GM12878 (cell line): ENCODE measurements around the gene FAR2. TPM values are rescaled to one million over a fixed set of nuclear protein-coding genes. Genes with fewer than 3 reads are reported as not detected.
A peak's percentile ranks its signal among the peaks of the same experiment; 100 is the strongest.

ENCODE experiments used
- BCL11A ChIP-seq: IDR thresholded peaks from 2 replicates; pipeline ENCODE4 v1.6.1; 2011; ENCODE audit warnings: low read depth, low read length
- CBX3 ChIP-seq: fragments of 200-600 bp; sonication (generic); IDR thresholded peaks from 2 replicates; pipeline ENCODE4 v1.6.1; 2016; ENCODE audit warnings: low read depth, borderline replicate concordance
- CHD1 ChIP-seq: IDR thresholded peaks from 2 replicates; pipeline ENCODE4 v1.6.1; 2012; ENCODE audit warnings: low read depth, low read length, improper control_type of control experiment
- CREB1 ChIP-seq: IDR thresholded peaks from 2 replicates; pipeline ENCODE4 v1.6.1; 2012; ENCODE audit warnings: low read depth, mild to moderate bottlenecking, inconsistent platforms
- FOS ChIP-seq: IDR thresholded peaks from 3 replicates; pipeline ENCODE4 v1.6.1; 2011; ENCODE audit warnings: borderline replicate concordance; ENCODE audit not compliant: insufficient read length; ENCODE audit errors: extremely low read depth
- FOXM1 ChIP-seq: IDR thresholded peaks from 2 replicates; pipeline ENCODE4 v1.6.1; 2012; ENCODE audit warnings: low read depth, mild to moderate bottlenecking, inconsistent platforms, low read length, moderate library complexity
- IKZF2 ChIP-seq, 2 experiments: fragments of 450-650 bp; IDR thresholded peaks; 2 replicates each; pipeline ENCODE4 v1.6.1; 2017; ENCODE audit warnings: mild to moderate bottlenecking in 2 of 2, moderate library complexity in 2 of 2
- JUNB ChIP-seq: IDR thresholded peaks from 2 replicates; pipeline ENCODE4 v1.6.1; 2016; ENCODE audit warnings: antibody characterized with exemption, mild to moderate bottlenecking
- MEF2A ChIP-seq: IDR thresholded peaks from 2 replicates; pipeline ENCODE4 v1.6.1; 2011; ENCODE audit warnings: low read depth, mild to moderate bottlenecking, low read length, moderate library complexity; ENCODE audit not compliant: insufficient read depth
- NBN ChIP-seq: fragments of 450-650 bp; IDR thresholded peaks from 2 replicates; pipeline ENCODE4 v1.6.1; 2016
- NRF1 ChIP-seq: conservative IDR thresholded peaks from 2 replicates; pipeline ENCODE4 v1.6.1; 2011; ENCODE audit warnings: mild to moderate bottlenecking, low read depth, low read length, improper control_type of control experiment
- PML ChIP-seq: IDR thresholded peaks from 2 replicates; pipeline ENCODE4 v1.6.1; 2012; ENCODE audit warnings: low read length, inconsistent platforms
- RAD51 ChIP-seq: fragments of 450-650 bp; IDR thresholded peaks from 2 replicates; pipeline ENCODE4 v1.6.1; 2016; ENCODE audit warnings: moderate library complexity, mild to moderate bottlenecking, inconsistent platforms
- RB1 ChIP-seq: fragments of 450-650 bp; formaldehyde crosslinking; IDR thresholded peaks from 2 replicates; pipeline ENCODE4 v1.6.1; 2017; ENCODE audit warnings: mild to moderate bottlenecking, borderline replicate concordance
- RUNX3 ChIP-seq: IDR thresholded peaks from 2 replicates; pipeline ENCODE4 v1.6.1; 2012; ENCODE audit warnings: low read length, inconsistent platforms
- SPI1 ChIP-seq: IDR thresholded peaks from 2 replicates; pipeline ENCODE4 v1.6.1; 2011; ENCODE audit warnings: low read depth, mild to moderate bottlenecking, low read length, moderate library complexity, borderline replicate concordance; ENCODE audit not compliant: insufficient read depth
- STAT1 ChIP-seq: fragments of 450-650 bp; conservative IDR thresholded peaks from 2 replicates; pipeline ENCODE4 v1.6.1; 2014; ENCODE audit warnings: antibody characterized with exemption, mild to moderate bottlenecking
- TCF7 ChIP-seq: IDR thresholded peaks from 2 replicates; pipeline ENCODE4 v1.6.1; 2014; ENCODE audit warnings: antibody characterized with exemption, borderline replicate concordance
- polyA plus RNA-seq, 11 experiments: library from polyadenylated mRNA; depleted of rRNA in 4 of 11; unstranded in 6 of 11; stranded (reverse) in 5 of 11; fragments of >200 nt; fragmentation: Nextera tagmentation in 4 of 11; fragmentation: Illumina TruSeq in 1 of 11; extraction: Ambion mirVana in 4 of 11; extraction: Trizol in 1 of 11; gene quantifications; 1 replicate in 1 of 11; 2 replicates in 10 of 11; pipeline versions ENCODE4 v1.2.1 to v1.2.3, GENCODE V29; 2011 to 2016; ENCODE audit warnings: inconsistent platforms in 2 of 11, missing spikeins in 2 of 11, low read depth in 1 of 11
- total RNA-seq, 4 experiments: library from RNA; depleted of rRNA in 3 of 4; stranded (reverse); fragments of >200 nt in 3 of 4; fragmentation: Illumina TruSeq in 1 of 4; extraction: Trizol in 1 of 4; gene quantifications; 2 replicates each; pipeline versions ENCODE4 v1.2.1 to v1.2.3, GENCODE V29; 2013 to 2021
- TF ChIP-seq, protein P1 (sequence below): fragments of 450-650 bp; IDR thresholded peaks from 2 replicates; pipeline ENCODE4 v1.6.1; 2017; ENCODE audit warnings: antibody characterized with exemption, mild to moderate bottlenecking, moderate library complexity
- TF ChIP-seq, protein P2 (sequence below): fragments of 450-650 bp; formaldehyde crosslinking; IDR thresholded peaks from 2 replicates; pipeline ENCODE4 v1.4.0; 2022; ENCODE audit warnings: mild to moderate bottlenecking, moderate library complexity
- TF ChIP-seq, protein P3 (sequence below): fragments of 450-650 bp; IDR thresholded peaks from 2 replicates; pipeline ENCODE4 v1.6.1; 2017; ENCODE audit warnings: mild to moderate bottlenecking
- TF ChIP-seq, protein P4 (sequence below): fragments of 450-650 bp; conservative IDR thresholded peaks from 2 replicates; pipeline ENCODE4 v1.6.1; 2017; ENCODE audit warnings: mild to moderate bottlenecking, moderate library complexity

The FAR2 gene
- total and polyA plus RNA-seq, 10 of the 15 experiments (the other 5 are each of a cell fraction or from before 2014, with no cell fraction given): 0.50 to 1.1 (median 0.65) TPM

DNA sequence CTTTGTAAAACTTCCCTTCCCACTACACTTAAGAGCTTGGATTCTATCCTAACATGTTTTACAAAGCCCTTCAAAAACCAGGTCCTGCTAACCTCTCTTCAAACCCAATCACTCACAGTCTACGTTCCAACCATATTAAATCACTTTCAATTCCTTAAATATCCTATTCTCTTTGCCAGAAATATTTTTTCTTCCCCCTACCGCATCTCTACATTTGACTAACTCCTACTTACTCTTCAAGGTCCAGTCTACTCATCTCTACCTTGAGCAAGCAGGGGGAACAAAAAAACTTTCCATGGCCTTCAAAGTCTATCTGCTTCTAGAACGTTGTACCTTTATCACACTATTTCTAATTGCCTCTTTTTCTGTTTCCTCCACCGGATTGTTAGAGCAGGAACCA lies 225.8 kb downstream of the FAR2 start (continued):
- TF ChIP-seq, protein P1, sequence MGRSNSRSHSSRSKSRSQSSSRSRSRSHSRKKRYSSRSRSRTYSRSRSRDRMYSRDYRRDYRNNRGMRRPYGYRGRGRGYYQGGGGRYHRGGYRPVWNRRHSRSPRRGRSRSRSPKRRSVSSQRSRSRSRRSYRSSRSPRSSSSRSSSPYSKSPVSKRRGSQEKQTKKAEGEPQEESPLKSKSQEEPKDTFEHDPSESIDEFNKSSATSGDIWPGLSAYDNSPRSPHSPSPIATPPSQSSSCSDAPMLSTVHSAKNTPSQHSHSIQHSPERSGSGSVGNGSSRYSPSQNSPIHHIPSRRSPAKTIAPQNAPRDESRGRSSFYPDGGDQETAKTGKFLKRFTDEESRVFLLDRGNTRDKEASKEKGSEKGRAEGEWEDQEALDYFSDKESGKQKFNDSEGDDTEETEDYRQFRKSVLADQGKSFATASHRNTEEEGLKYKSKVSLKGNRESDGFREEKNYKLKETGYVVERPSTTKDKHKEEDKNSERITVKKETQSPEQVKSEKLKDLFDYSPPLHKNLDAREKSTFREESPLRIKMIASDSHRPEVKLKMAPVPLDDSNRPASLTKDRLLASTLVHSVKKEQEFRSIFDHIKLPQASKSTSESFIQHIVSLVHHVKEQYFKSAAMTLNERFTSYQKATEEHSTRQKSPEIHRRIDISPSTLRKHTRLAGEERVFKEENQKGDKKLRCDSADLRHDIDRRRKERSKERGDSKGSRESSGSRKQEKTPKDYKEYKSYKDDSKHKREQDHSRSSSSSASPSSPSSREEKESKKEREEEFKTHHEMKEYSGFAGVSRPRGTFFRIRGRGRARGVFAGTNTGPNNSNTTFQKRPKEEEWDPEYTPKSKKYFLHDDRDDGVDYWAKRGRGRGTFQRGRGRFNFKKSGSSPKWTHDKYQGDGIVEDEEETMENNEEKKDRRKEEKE: no peak
- TF ChIP-seq FOXM1: peak; percentile 71; the same call in 1 of the 2 replicates
- TF ChIP-seq, protein P2, sequence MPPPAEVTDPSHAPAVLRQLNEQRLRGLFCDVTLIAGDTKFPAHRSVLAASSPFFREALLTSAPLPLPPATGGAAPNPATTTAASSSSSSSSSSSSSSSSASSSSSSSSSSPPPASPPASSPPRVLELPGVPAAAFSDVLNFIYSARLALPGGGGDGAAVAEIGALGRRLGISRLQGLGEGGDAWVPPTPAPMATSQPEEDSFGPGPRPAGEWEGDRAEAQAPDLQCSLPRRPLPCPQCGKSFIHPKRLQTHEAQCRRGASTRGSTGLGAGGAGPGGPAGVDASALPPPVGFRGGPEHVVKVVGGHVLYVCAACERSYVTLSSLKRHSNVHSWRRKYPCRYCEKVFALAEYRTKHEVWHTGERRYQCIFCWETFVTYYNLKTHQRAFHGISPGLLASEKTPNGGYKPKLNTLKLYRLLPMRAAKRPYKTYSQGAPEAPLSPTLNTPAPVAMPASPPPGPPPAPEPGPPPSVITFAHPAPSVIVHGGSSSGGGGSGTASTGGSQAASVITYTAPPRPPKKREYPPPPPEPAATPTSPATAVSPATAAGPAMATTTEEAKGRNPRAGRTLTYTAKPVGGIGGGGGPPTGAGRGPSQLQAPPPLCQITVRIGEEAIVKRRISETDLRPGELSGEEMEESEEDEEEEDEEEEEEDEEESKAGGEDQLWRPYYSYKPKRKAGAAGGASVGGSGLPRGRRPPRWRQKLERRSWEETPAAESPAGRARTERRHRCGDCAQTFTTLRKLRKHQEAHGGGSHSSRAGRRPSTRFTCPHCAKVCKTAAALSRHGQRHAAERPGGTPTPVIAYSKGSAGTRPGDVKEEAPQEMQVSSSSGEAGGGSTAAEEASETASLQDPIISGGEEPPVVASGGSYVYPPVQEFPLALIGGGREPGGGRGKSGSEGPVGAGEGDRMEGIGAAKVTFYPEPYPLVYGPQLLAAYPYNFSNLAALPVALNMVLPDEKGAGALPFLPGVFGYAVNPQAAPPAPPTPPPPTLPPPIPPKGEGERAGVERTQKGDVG (CRISPR knock-in tag): no peak
- TF ChIP-seq CBX3: no peak
- no peak for TF ChIP-seq BCL11A
- TF ChIP-seq NRF1: no peak
- TF ChIP-seq RAD51: no peak
- TF ChIP-seq FOS: no peak
- TF ChIP-seq NBN: no peak
- no peak for TF ChIP-seq CREB1
- TF ChIP-seq MEF2A: 0 out of 2 replicates have a peak, but pooled peaks have one; percentile 42
- TF ChIP-seq RB1: no peak
- peak; percentile 56; the same call in 1 of the 2 replicates for TF ChIP-seq PML
- TF ChIP-seq CHD1: no peak
- TF ChIP-seq SPI1: 0 out of 2 replicates have a peak, but pooled peaks have one; percentile 34
- TF ChIP-seq STAT1: no peak
- TF ChIP-seq RUNX3: peak; percentile 78
- TF ChIP-seq, protein P3, sequence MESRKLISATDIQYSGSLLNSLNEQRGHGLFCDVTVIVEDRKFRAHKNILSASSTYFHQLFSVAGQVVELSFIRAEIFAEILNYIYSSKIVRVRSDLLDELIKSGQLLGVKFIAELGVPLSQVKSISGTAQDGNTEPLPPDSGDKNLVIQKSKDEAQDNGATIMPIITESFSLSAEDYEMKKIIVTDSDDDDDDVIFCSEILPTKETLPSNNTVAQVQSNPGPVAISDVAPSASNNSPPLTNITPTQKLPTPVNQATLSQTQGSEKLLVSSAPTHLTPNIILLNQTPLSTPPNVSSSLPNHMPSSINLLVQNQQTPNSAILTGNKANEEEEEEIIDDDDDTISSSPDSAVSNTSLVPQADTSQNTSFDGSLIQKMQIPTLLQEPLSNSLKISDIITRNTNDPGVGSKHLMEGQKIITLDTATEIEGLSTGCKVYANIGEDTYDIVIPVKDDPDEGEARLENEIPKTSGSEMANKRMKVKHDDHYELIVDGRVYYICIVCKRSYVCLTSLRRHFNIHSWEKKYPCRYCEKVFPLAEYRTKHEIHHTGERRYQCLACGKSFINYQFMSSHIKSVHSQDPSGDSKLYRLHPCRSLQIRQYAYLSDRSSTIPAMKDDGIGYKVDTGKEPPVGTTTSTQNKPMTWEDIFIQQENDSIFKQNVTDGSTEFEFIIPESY: no peak
- peak; percentile 77 for TF ChIP-seq JUNB
- TF ChIP-seq IKZF2 (IDR thresholded peaks at IDR 0.05): no peak
- TF ChIP-seq, protein P4, sequence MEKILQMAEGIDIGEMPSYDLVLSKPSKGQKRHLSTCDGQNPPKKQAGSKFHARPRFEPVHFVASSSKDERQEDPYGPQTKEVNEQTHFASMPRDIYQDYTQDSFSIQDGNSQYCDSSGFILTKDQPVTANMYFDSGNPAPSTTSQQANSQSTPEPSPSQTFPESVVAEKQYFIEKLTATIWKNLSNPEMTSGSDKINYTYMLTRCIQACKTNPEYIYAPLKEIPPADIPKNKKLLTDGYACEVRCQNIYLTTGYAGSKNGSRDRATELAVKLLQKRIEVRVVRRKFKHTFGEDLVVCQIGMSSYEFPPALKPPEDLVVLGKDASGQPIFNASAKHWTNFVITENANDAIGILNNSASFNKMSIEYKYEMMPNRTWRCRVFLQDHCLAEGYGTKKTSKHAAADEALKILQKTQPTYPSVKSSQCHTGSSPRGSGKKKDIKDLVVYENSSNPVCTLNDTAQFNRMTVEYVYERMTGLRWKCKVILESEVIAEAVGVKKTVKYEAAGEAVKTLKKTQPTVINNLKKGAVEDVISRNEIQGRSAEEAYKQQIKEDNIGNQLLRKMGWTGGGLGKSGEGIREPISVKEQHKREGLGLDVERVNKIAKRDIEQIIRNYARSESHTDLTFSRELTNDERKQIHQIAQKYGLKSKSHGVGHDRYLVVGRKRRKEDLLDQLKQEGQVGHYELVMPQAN: no peak
- peak; percentile 73; the same call in 1 of the 2 replicates for TF ChIP-seq TCF7
